Limb (tissue), 2 donors: ENCODE measurements around the gene ASTN2.

Experiments used
- DNase-seq, 2 donors: peaks; one replicate each; pipeline ENCODE4 v3.0.0-alpha.2; 2016; ENCODE audit errors: extremely low spot score in 2 of 2

Gene ASTN2

DNA sequence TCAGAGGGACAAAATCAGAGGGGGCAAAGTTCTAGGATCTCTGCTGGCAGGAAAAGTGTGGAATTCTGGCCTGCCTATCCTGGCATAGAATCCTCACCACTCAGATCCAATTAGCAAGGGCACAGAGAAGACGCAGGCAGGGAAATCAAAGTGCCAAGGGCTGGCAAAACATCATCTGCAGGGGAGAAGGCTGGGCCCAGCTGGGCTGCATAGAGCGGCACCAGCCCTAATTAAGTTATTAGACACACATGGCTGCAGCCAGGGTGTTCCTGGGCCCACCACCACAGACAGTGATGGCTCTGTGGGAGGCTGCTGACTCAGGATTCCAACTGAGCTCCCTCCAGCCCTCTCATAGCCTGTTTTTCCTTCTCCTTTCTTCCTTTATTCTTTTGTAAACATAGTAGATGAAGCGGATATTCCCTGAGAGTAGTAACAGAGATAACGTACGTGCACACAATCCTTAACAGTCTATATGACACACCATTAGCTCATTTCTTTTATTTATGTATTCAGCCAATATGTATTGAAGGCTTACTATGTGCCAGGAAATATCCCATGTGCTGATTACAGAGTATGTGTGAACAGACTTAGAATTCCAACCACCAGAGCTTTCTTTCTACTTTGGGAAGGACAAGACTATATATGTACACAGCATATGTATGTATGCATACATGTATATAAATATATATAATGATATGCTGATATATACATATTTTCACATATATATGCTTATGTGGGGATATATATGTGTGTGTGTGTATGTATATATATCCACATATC is 236.1 kb downstream of the ASTN2 start:
- peak in 1 of 2 donors; percentile 36 for DNase-seq

DNA sequence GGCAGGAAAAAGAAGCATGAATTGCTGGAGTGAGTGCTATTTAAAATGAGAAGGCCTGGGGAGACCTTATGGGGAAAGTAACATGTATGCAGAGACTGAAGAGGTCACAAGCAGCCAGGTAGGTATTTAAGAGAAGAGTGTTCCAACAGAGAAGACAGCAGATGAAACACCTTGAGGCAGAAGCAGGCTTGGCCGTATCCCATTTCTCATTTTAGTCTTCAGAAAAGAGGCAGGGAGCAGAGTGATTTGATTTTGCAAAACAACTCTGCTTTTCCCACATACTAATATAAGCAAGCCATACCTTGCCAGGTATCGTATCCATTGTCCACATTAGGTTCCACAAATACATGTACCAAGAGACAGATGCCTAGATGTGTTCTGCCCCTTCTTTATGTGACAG is 244.3 kb downstream of the ASTN2 start:
- DNase-seq, result no peak

DNA sequence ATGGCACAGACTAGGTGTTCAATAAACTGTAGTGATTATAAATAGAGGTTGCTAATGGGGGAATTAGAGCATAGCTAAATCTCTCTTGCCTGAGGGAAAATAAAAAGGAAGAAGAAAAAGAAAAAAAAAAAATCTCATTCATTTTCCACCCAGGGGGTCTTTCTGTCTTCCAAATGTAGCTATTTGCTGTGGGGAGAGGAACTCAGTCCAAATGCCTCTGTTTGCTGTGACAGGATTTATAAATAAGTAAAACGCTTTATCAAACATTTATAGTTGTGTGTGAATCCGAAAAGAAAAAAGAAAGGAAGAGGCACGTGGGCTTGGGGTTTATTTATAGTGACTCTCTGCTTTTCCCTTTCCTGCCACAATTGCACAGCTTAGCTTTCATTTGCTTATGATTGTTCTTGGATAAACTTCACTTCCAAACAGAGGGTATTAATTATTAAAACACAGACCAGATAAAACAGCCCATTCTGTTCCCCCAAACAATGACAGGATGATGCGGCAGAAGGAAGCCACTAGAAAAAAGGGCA is 245.7 kb downstream of the ASTN2 start:
- no peak for DNase-seq

DNA sequence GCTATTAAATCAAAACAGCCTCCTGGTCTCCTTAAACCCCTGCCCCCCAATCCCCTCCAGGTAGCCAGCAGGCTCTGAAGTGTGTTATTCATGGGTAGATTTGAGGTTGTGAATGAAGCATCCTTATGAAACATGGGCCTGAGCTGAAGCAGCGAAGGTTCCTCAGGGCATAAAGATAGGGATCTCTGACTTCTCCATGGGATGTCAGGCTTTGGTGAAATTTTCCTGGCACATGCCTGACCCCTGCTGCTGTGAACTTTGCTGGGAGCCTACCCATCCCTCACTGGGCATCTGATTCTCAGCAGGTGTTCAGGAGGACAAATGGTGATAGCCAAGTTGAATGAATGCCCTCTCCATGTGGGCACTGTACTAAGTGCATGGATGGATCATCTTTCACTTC is 250.3 kb downstream of the ASTN2 start:
- no peak for DNase-seq

DNA sequence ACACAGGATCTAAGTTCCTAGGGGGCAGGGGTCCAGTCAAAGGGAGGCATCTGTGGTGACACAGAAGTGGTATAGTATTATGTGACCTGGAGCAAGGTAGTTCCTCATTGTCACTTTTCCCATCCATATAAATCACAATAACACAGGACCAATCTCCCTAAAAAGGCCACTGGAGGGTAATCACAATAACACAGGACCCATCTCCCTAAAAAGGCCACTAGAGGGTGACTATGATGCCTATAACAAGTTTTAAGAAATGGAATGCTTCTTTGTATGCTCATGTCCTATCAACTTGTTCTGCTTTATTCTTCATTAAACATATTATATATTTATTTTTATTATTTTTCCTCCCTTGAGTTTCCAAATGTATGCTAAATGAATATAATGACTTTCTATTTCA is 254.6 kb downstream of the ASTN2 start:
- no peak for DNase-seq

DNA sequence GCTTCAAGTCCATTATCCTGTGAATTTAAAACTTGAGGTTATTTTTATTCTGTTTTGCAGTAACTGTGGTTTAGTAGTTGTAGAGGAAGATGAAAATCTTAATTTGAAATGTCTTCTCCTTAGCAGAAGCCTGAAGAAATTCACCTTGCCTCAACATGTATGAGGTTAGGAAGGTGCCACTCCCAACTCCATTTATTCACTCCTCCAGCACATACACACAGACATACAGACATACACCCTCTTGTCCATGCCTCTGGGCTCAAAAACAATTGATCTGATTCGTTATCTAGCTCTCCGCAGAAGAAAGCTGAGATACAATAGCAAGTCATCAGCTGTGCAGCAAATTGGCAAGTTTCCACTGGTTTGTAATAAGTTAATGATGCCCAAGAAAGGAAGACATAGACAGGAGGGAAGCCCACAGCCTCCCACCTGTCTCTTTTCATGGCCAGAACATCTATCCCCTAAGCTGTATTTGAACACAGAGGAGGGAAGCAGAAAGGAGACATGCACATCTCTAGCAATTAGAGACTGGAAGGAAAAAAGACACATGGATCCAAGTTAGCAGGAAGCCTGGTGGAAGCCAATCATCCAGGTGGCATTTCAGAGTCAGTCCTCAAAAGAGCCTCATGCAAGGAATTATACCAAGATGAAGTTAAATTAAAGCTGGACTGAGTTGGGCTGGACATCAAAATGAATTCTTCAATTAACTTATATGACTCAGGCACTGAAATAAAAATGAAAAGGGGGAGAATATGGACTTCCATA is 257.9 kb downstream of the ASTN2 start:
- no peak for DNase-seq

DNA sequence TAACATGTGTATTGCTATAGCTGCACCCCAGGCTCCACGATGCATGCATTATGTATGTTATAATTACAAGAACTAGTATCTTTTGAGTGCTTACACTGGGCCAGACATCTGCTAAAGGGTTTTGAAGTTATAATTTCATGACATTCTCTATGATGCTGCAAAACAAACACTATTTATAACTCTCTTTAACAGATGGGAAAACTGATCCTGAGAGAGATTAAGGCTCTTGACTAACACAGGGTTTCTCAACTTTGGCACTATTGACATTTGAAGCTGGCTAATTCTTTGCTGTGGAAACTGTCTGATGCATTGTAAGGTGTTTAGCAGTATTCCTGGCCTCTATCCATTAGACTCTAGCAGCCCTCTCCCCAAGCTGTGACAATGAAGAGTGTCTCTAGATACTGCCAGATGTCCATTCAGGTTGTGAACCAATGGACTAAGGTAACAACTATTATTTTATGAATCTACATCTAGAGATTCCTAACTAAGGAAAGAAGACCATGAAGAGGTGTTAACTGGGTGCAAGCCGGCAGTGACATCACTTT is 258.6 kb downstream of the ASTN2 start:
- no peak for DNase-seq

DNA sequence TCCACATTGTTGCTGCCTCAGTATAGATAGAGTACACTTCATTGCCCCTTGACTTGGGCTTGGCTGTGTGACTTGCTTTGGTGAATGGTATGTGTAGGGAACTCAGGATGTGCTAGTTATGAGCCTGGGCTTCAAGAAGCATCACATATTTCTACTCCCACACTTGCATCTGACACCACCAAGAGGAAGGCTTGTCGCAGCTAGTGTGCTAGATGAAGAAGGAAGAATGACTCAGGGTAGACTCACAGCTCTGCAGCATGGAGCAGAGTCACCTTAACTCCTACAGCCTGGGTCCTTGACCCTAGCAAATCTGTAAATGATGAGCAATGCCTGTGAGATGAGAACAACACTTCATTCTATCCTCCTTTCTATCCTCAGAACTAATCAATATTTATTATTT is 261.8 kb downstream of the ASTN2 start:
- DNase-seq, result no peak

DNA sequence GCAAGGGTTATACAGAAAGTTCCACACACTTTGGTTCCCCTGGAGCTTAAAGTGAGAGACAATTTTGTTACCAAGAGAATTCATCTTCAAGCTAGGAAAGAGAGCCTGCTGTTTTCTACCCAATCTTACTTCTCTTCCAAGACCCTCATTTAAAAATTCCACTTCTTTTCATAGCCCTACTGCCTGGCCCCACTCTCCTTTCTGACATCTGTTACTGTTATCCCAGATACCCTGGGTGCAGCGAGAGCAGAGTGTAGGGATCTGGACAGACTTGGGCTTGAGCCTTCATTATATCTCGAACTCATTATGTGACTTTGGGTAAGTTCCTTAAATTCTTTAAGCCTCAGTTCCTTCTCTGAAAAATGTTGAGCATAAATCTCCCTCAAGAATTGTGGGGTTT is 263.1 kb downstream of the ASTN2 start:
- DNase-seq, result no peak

DNA sequence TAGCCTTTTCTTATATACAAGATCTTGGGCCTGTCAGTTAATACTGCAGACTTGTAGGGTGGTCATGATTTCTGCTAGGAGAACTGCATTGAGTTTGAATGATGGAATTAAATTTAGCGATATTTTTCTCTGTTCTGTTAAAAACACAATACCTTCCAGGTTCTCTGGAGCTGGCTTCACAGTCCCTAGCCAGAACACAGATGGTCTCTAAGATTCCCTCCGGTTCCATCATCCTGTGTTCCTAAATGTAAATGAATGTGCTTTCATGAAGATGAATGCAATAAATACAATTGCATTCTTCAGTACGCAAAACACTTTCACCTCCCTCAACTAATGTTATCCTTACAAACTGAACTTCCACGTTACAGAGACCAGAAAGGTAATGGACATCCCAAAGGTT is 264.9 kb downstream of the ASTN2 start:
- DNase-seq, result no peak

DNA sequence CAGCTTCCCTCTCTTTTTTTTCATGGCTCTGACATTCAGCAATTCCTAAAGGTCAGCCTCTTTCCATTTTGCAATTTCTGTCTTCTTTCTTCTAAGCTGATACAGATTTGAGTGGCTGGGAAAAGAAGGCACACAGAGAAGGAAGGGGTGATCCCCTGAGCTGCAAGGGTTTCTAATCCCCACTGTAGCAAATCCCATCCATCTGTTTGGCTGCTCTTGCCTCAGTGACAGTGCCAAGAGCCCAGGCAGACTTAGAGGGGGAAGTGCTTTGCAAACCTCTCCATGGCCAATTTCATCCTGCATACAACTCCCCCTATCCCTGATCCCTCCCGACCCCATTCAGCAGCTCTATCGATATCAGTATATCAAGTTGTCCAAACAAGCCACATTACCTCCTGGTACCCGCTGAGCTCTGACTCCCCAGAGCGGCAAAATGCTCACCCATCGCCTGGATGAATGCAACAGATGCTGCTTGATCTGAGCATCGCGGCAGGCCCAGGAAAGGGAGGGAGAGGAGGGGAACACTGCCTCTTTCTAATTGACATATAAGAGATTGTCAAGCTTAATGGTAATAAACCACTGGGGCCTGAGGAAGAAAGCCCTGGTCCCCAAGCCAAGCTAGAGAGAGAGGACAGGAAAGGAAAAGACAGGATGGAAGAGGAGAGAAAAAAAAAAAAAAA is 268.9 kb downstream of the ASTN2 start:
- no peak for DNase-seq

DNA sequence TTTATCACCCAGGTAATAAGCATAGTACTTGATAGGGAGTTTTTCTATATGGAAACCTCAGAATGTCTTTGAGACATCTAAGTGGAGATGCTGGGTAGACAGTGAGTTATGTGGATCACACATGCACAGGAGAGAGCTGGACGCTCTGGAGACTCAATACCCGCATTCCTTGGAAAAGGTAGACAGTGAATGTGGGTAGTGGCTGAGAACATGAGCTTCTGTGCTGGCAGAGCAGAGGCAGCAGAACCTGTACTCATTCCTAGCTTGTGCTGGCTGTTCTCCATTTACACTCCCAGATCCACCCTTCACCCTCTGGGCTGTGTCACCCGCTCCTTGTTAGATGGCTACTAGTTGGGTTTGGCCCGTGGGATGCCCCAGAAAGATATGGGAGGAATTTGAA is 269.8 kb downstream of the ASTN2 start:
- no peak for DNase-seq

DNA sequence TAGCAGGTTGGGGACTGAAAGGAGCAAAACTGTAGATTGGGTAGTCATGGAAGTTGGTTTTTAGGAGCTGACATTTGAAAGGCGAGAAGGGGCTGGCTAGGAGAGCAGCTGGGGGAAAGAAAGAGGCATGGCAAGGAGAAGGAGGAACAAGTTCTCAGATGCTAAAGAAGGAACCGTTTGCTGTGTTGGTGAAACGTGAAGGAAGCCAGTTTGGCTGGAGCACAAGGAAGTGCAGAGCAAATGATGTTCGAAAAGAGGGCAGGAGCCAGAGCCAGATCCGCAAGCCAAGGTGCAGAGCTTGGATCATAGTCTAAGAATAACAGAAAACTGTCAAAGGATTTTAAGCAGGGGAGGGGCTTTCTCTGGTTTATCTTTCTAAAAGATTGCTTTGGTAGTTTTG is 276.6 kb downstream of the ASTN2 start:
- DNase-seq, result no peak

DNA sequence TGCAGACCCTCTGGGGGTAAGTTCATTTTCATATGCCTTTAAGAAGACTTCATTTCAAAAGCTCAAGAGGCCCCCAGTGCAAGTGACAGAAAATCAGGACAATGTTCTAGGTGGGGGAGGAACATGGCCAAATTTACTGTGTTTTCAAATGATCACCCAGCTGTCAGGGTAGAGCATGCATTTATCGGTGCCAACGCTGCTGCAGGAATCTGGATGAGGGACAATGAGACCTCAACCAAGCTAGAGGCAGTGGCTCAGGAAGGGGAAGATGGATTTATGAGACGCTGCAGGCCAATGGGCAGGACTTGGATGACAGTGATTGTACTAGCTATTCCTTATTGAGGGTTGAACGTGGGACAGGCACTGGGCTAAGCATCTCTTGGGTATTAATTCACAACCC is 278.4 kb downstream of the ASTN2 start:
- DNase-seq, result no peak

DNA sequence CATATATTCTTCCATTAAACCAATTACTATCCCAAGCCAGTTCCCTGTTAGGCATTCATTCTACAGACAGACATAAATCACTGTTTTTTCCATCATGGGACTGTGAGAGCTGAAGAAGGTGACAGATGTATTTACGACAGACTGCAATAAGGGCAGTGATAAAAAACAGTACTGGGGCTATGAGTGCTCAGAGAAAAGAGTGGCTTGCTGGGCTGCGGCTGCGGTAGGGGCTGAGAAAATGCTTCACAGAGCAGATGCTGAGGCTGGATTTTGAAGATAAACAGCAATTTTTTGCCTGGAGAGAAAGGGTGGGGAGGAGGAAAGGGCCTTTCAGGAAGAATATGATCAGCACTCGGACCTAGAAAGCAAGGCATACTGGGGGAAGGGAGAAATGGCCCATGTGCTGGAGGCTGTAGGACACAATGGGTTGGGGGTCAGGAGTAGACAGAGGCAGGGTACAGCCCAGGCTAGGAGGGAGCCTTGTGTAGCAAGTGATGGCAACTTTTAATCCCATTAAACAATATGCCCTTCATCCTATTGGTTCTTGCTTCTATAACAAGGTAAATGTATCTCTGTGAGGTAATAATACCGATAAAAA is 279.3 kb downstream of the ASTN2 start:
- no peak for DNase-seq

DNA sequence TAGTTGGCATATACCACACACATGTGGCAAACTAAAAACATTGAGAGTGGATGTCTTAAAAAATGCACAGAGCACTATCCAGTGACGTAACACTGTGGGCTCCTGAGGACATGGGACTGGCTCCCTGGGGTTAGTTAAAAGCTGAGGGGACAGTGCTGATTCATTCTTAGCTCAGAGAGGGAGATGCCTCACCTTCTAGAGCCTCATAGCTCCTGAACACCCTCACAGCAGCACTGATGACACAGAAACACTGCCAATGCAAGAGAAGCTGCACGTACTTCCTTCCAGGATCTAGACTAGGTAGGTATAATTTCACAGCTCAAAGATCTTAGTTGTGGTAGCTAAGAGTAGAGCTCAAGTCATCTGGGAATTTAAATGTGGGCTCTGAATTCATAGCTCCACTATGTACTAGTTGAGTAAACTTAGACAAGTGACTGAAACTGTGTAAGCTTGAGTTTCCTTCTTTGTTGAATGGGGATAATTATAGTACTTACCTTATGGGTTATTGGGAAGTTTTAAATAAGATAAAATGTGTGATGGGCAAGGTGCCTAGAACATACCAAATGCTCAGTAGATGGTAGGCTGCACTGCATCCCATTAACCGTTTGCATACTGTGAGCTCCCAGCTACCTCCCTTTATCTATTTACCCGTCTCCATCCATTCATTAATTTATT is 279.9 kb downstream of the ASTN2 start:
- DNase-seq, result no peak

DNA sequence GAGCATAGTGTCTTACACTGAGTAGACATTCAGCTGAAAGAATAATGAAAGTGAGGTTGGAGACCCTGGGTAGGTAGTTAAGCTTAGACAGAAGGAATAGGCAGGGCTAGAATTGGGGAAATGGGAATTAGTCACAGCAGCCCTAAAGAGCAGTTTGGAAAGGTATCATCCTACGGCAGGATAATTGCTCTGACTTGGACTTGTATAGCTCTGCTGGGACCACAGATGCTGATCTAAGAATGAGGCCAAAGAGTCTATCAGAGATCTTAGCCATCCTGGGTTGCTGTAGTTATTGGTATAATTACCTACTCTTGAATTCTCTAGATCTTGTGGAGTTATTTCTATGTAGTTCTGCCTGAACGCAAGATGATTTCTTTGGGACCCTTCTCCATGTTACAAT is 288.0 kb downstream of the ASTN2 start:
- no peak for DNase-seq

DNA sequence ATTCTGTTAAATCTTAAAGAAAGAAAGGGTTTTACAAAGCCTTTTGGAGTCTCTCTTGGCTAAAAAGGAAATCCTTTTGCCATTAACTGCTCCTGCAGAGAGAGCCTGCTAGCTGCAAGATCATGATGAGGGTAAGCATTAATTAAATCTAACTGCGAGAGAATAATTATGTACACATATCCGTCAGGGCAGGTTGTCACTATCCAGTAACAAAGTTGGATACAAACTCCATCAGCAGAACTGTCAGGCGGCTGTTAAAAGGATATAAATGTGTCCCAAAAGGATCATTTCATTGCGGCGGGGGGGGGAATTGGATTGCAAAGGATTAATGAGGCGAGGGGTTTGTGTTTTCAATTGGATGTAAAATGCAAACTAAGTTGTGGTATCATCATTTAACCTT is 289.3 kb downstream of the ASTN2 start:
- DNase-seq, result no peak

DNA sequence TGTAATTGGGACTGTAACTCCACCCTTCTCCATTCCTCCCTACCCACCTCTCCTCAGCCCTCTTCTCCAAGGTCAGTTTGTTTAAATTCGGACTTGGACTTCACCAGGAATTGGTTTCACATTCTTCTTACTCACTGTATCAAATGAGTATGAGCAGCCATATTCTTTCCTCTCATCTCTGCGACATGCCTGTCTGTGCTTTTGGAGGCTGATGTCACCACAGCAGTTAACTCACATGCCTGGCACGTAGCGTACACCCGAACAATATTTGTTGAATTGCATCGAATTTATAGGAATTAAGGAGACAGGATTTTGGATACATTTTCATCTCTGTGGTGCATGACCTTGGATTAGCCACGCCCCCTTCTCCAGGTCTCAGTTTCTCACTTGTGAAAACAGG is 291.1 kb downstream of the ASTN2 start:
- DNase-seq, result no peak

DNA sequence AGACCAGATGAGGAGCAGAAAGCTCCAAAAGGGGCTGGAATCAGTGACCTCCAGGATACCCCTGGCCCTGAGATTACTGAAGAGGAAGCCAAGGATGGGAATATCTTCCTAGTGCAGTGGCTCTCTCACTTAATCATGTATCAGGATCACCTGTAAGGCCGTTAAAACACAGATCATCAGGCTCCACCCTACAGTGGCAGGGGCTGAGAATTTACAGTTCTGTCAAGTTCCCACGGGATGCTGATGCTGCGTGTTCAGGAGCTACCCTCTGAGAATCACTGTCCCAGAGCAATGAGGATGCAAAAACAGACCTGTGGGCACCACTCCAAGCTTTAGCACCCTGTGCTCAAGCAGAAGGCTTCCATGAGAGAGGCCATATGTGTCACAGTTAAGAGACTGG is 291.9 kb downstream of the ASTN2 start:
- DNase-seq, result no peak

DNA sequence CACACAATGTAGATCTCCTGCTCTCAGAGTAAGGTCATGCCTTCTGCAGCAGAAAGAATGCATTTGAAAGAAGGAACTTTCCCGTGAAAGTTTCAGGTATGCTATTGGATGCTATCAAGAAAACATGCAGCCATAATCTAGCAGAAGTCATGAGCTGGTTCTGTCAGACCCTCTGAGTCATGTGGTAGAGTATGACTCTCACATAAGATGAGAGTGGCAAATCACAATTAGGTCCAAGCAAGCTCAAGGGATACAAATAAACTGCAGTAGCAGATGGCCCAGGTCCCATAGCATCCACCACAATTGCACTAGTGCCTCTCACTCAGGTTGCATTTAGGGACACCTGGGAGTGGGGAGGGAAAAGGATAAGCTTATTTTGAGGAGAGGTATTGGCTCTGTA is 292.8 kb downstream of the ASTN2 start:
- no peak for DNase-seq
